MM.1S (cell line): ENCODE data around the gene RHEB.

ENCODE experiments used
- CTCF ChIP-seq: fragments of 300-600 bp; sonication (generic); IDR thresholded peaks from 2 replicates; pipeline ENCODE4 v1.5.1; 2016; ENCODE audit warnings: antibody characterized with exemption, low read length, mixed read lengths
- EZH2phosphoT487 ChIP-seq: fragments of 300-600 bp; sonication (generic); IDR thresholded peaks from 2 replicates; pipeline ENCODE4 v1.6.1; 2018; ENCODE audit warnings: antibody characterized with exemption, low read length

DNA sequence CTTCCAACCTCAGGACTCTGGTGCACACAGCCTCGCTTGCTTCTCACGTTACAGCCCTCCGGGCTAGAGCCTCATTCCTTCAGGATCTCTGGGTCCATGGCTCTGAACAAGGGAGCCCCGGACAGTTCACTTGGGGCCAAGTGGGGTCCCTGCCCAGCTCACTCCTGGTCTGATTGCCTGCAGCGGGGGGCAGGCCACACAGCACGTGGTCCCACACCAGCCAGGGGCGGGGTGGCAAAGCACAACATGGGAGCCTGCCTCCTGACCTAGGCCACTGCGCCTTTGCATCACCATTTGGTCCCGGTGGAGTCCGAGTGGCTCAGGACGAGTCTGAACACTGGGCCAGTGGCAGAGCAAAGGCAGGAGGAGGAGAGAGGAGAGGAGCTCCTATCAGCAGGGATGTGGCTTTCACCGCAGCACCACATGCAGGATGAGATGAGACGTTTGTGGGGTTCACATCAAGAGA lies 66.3 kb downstream of the RHEB start:
- TF ChIP-seq CTCF (no peak), EZH2phosphoT487 (no peak)
